HG03442 (cell line): Measurements from ENCODE around the gene COX14.

Experiments
- ATAC-seq: cut with Tn5 transposase; IDR thresholded peaks from one replicate; pipeline ENCODE4 v1.9.1; 2021; ENCODE audit warnings: mild to moderate bottlenecking, moderate library complexity; ENCODE audit not compliant: unreplicated experiment

COX14 gene

DNA sequence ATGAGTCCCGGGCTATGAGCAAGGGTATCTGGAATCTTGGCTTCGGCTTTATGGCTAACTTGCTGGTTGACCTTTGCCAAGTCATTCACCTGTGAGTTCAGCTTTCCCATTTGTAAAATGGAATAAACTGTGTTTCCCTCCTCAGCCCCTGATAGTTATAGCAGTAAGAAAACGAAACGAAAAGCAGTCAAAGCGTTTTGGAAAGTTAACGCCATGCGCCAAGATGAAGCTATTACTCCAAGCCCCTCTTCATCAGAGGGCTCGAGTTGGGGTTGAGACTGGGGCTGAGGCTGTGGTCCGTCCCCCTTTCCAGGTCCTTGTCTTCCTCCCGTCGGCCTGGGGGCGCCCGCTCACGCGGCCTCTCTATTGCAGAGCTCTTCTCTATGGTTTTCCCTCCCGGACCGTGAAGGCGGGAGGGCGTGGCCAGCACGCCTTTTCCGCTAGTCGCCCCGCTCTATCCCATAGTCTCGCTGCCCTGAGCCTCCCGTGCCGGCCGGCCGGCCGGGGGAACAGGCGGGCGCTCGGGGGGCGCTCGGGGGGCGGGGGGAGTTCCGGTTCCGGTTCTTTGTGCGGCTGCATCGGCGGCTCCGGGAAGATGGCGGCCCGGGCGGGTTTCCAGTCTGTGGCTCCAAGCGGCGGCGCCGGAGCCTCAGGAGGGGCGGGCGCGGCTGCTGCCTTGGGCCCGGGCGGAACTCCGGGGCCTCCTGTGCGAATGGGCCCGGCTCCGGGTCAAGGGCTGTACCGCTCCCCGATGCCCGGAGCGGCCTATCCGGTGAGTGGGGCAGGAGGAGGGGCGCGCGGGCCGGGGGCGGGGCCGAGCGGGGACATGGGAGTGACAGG lies 27.0 kb upstream of the COX14 start, which contains the start of gene SMARCD1:
Gene SMARCD1 (plus strand): TSS at position 568 of the 840 bp plus-strand sequence. CDS start 28 bp downstream, at position 596.
- peak; percentile 84 for ATAC-seq

DNA sequence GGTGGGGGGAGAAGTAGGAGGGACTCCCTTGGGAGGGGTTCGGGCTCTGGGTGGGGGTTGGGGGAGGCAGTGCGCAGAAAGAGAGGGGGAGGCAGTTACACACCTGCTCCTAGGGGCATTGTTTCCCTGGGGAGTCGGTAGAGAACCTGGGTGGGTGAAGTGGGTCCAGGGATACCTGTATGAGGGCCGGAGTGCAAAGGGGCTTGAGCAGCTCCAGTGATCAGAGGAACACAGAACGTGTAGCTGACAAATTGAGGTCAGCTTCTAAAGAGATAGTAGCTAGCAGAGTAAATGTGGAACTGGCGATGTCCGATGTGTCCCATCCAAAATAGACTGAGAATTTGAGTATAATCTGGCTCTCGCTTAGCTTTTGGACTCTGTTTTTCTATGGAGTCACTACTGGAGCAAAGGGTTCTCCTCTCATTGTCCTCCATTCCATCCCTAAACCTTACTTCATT lies 26.4 kb upstream of the COX14 start:
- no peak for ATAC-seq

DNA sequence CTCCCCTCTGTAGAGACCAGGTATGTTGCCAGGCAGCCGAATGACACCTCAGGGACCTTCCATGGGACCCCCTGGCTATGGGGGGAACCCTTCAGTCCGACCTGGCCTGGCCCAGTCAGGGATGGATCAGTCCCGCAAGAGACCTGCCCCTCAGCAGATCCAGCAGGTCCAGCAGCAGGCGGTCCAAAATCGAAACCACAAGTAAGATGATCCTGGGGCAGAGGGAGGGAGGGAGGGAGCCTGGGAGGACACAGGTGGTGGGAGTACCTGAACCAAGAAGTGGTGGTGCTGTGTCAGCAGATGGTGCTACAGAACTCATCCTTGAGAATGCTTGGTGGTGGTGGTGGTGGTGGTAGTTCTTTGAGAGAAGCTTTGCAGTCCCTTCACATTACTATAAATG lies 25.9 kb upstream of the COX14 start:
- ATAC-seq, result no peak

GRCh38 chr12:50087151-50087550 lies 24.9 kb upstream of the COX14 start:
- ATAC-seq, result no peak

GRCh38 chr12:50087995-50088394 lies 24.0 kb upstream of the COX14 start:
- no peak for ATAC-seq

GRCh38 chr12:50088577-50089335 lies 23.3 kb upstream of the COX14 start:
- ATAC-seq, result no peak

DNA sequence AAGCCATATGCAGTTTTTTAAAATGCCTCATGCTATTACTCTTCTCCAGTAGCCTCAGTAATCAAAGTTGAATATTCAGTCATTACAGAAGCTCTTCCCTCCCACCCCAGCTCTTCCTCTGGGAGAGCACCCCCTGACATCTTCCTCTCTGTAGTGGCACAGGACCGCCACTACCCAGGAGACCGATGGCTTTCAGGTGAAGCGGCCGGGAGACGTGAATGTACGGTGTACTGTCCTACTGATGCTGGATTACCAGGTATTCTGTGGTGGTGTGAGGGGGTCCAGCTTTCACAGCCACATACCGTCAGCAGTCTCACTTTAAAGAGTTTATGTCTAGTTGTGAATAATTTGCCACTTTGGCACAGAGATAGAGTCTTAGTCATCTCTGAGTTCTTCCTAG lies 22.3 kb upstream of the COX14 start:
- ATAC-seq, result no peak

GRCh38 chr12:50090391-50090790 lies 21.6 kb upstream of the COX14 start:
- no peak for ATAC-seq

GRCh38 chr12:50097952-50098351 lies 14.1 kb upstream of the COX14 start:
- ATAC-seq, result no peak

DNA sequence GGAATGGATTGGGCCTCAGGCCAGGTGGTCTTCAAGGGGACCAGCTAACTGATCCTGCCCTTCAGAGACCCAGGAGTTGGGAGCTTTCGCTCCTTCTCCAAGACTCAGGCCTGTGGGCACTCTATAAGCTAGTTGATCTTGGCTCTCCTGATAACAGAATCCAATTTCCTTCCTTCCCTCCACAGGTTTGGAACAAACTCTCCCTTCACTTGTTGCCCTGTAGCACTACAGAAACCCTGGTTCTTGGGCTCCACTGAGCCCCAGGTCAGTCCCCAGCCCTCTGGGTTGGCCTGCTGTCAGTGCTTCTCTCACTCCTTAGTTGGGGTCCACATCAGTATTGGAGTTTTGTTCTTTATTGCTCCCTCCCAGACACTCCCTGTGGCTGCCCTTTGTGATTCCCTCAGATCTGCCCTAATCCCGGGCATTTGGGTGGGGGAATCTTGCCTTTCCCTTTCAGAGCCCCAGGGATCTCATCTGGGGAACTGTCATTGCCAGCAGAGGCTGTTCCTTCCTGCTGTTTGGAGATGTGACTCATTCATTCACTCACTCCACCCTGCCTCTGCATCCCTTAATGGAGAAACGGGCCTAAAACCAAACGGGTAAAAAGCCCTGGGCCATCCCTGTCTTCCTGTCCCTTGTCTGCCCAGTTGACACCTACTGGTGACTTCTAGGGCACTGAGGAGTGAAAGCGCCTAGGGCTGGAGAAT lies 12.6 kb upstream of the COX14 start:
- no peak for ATAC-seq

DNA sequence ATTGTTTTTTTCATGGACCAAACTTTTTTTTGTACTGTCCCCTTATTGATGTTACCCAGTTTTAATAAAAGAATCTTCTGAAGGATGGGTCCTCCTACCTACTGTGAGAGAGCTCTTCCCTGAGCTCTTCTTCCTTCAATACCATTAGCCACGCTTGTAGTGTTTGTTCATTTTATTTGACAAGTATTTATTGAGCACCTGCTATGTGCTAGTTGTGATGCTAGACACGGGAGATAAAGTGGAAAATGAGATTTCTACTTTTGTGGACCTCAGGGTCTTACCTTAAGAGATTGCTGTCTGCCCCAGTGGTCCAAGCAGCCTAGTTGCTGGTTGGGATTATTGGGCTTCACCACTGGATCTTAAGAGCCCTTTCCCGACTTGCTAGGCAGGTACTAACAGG lies 11.5 kb upstream of the COX14 start:
- no peak for ATAC-seq

- ATAC-seq, result no peak
Observed at GRCh38 chr12:50101663-50102062, 10.4 kb upstream of the COX14 start.

DNA sequence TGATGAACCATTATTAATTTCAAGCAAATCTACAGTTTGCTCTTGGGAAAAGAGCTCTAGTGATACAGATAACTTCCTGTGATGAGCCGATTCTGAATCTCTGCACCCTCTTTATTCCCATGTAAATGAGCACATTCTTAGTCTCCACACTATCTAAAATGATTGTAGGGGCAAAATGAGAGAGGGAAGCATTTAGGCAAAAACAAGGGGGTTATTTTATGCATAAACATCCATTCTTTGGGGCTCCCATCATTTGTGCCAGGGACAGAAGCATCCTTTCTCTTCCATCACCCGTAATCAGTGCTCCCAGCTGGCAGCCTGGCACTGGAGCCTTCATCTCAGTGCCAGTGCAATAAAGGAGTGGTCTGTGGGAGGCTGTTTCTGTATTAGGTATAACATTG lies 9.9 kb upstream of the COX14 start:
- ATAC-seq, result no peak

GRCh38 chr12:50102646-50103309 lies 9.3 kb upstream of the COX14 start:
- no peak for ATAC-seq

GRCh38 chr12:50103351-50103750 lies 8.7 kb upstream of the COX14 start:
- ATAC-seq, result no peak

DNA sequence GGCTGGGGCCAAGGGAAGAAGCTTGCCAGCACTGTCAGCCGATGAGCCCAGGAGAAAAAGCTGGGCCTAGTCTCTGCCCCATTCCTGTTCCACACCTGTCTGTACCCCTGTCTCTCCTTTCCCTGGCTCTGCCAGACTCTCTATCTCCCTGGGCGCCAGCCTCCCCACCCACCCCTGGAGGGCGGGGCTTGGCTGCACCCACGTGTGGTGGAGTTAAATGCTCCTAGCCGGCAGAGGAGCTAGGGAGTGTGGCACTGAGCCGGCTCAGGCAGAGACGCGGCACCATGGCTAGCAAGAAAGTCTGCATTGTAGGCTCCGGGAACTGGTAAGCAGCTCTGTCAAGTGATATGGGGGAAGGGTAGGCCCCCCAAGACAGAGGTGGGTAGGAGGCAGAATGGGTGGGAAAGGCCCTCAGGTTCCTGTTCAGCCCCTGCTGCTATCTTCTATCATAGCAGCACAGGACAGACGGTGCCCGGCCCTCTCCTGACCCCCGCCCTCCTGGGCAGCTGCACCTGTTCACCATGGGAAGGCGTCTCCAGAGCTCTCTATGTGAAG lies 8.2 kb upstream of the COX14 start, which contains the start of gene GPD1:
Gene GPD1 (plus strand): TSS at position 242 of the 555 bp plus-strand sequence. CDS start 43 bp downstream, at position 285.
- no peak for ATAC-seq

- ATAC-seq, result no peak
Observed at GRCh38 chr12:50104417-50105366, 7.3 kb upstream of the COX14 start.

DNA sequence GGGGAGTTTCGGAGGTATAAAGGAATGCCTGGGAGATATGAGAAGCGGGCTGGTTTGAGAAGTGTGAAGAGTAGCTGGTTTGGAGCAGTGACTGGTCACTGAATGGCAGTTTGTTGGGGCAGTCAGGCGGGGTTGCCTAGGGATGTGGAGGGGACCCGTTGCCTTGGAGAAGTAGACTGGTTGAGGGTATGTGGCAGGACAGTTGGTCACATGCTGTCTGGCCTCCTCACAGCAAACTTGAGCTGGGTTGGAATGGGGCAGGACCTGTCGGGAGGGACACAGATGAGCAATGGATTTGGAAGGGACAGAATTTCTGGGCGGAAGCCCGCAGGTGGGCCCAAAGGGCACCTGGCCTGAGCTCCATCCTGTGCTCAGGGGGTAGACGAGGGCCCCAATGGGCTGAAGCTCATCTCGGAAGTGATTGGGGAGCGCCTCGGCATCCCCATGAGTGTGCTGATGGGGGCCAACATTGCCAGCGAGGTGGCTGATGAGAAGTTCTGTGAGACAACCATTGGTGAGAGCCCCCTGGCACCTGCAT lies 6.1 kb upstream of the COX14 start:
- no peak for ATAC-seq

DNA sequence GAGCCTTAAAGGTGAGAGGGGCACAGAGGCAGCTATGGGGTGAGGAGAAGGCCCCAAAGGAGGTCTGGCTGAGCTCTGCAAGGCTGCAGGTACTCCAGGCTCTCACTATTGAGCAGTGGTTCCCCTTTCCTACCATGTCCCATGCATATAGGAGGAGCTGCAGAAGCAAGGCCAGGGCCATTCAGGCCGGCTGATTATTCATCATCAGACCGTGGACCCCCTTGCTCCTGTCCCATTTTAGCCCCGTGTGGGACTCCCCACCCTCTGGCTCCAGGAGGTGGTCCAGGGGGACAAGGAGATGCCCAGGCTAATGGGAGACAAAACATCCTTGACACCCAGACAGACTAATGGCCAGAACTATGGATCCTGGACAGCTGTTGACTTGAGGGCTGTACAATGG lies 5.1 kb upstream of the COX14 start:
- no peak for ATAC-seq
